HG03066 (cell line): ENCODE measurements around the gene IL20RA.

Experiments used
- ATAC-seq: cut with Tn5 transposase; IDR thresholded peaks from one replicate; pipeline ENCODE4 v1.9.1; 2021; ENCODE audit warnings: low read depth; ENCODE audit not compliant: unreplicated experiment

Gene IL20RA

DNA sequence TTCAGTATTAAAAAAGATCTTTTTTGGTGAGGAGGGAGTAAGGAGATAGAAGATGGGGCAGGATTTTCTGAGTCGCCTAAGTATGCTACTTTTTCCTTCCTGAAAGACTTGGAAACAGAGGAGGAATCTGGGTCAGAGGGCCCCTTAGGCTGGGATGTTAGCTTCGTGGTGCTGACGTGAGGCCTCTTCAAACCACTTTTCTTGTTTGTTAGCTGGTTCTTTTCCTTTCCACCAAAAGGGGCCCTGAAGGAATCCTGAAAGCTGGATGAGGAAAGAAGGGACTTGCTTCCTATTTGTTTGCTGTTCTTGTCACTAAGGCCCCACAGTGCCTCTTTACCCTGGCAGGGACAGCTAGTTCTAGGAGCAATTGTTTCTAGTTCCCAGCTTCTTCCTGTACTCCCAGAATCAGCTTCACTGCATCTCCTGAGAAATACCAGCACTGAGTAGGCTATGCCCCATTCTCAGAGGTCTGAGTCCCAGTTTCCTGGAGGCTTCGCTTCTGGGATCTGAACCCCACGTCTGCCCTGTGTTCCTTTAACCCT, 2.2 kb upstream of the IL20RA start:
- ATAC-seq: no peak

DNA sequence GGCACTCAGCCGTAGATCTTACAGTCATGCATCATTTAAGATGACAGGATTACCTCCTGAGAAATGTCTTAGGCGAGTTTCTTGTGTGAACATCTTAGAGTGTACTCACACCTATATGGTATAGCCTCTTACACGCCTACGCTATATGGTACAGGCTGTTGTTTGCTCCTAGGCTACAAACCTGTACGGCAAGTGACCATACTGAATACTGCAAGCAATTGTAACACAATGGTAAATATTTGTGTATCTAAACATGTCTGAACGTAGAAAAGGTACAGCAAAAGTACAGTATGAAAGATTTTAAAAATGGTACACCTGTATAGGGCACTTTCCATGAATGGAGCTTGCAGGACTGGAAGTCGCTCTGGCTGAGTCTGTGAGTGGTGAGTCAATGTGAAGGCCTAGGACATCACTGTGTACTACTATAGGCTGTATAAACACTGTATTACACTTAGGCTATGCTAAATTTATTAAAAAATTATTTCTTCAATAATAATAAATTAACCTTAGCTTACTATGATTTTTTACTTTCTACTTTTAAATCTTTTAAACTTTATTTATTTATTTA, 541 bp upstream of the IL20RA start:
- ATAC-seq: no peak

DNA sequence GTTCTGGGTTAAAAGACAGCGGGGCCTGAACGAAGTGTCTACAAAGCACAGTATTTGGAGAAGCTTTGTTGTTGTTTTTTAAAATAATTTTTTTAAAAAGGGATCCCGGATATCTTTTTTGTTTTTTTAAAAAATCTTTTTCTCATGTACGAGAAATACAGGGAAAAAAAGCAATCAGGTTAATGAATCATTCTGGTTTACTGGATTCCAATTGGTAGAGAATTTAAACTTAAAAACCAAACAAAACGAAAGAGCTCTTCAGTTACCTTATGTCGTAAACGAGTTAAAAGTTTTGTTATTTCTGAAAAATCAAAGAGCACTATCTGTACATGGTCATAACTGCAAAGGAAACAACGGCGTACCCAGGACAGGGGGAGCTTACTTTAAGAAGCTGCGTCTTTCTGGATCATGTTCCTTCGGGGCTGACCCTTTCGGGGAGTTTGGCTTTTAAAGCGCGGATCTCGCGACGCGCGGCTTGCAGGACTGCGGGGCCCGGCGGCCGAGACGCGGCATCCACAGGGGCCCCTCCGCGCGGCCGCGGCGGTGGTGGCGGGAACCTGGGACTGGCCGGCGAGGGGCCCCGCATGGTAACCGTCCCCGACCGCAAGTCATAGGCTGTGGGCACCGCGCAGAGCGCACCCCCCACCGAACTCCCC, 927 bp downstream of the IL20RA start:
- no peak for ATAC-seq

DNA sequence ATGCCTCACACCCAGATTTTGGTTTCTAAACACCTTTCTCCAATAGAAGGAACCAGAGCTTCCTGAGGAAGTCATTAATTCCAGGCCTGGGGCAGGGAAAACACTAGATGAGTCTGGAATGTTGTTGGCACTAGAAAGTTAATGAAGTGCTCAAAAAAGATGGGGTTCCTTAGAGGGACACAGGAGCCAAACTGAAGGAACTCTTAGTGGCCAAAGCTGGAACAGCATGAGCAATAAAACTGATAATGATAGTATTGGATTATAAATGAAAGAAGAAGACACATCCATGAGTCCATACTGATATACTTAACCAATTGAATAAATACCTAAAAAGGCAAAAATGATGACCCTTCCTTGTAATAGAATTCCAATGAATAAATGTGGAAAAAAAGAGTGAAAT, 4.4 kb downstream of the IL20RA start:
- ATAC-seq: no peak

DNA sequence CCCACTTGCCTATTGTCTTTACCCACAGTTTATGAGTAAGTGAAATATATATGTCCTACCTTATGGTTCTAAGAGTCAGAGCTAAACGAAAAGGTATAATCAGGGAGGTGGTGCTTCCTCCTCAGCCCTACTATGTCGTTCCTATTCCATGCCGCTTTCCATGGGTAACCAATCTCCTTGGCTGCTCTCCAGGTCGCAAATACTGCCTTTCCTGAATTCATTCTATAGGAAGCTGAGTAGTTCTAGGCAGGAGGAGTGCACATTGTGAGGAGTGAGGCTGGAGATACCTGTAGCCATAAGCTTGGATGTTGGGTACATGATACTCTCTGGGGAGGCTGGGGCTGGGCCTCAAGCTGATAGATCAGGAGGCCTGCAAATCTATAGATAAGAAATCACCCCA, 5.8 kb downstream of the IL20RA start:
- ATAC-seq: no peak

DNA sequence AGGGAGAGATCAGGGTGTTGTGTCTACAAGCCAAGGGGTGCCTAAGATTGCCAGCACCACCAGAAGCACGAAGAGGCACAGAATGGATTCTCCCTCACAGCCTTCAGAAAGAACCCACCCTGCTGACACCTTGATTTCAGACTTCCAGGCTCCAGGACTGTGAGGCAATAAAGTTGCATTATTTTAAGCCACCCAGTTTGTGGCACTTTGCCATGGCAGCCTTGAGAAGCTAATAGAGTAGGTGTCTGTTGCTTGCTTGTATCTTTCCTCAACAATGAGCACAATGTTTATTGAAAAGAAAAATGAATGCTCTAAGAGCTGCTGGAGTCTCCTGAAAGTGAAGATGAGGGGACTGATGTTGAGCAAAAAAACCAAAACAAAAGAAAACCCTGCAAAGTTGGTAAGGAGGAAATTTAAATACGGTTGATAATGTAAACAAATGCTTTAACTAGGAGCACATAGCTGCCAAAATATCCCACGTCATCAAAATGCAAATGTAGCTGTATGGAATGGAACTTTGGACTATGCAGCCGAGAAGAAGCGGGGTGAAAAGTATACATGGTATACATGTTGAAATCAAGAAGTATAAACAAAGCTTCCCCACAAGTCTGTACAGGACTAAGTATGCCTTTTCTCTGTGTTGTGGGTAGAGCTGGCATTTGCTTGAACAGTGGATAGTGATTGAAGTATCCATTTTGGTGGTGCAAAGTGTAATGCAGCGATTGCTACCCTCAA, 8.0 kb downstream of the IL20RA start:
- no peak for ATAC-seq

GRCh38 chr6:137033828-137034227, 10.9 kb downstream of the IL20RA start:
- ATAC-seq: peak; percentile 99

GRCh38 chr6:137031122-137031521, 13.6 kb downstream of the IL20RA start:
- ATAC-seq: no peak

GRCh38 chr6:137028912-137029311, 15.9 kb downstream of the IL20RA start:
- ATAC-seq: no peak

DNA sequence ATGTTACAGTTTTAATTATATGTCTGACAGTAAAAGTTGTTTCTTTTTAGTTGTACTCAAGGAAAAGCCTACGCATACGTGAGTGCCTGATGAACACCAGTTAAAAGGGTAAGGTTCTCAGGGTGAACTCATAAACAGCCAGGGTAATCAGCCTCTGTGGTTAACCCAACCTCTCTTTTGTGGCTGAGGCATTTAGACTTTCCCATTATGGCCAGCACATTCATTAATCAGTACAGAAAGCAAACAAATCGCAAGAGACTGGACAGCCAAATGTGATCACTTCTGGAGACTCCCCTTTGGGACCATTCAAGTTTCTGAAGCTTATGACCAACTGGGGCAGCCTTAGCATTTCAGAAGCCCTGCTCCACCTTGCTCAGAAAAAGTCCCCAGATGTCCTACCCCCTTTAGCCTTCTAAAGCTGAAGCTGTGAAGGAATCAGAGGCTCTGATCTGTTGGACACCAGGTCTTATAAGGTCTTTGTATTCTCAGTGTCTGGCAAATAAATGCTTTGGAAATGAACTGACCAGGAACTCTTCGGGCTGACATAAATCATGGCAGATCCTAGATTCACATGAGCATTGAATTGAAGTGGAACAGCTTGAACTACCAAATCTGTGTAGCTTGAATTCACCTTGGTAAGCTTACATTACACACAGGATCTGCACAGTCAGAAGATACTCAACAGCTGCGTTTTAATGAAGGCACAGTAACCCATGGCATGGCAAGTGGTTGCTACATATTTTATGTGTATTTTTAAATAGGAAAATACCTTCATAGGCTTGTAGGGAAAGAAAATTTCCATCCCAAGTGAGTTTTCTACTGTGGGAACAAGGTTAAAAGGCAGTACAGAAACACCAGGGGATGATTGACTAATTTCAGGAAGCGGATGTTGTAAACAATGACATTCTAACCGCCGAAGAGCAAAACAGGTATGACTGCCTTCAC, 18.7 kb downstream of the IL20RA start:
- no peak for ATAC-seq

DNA sequence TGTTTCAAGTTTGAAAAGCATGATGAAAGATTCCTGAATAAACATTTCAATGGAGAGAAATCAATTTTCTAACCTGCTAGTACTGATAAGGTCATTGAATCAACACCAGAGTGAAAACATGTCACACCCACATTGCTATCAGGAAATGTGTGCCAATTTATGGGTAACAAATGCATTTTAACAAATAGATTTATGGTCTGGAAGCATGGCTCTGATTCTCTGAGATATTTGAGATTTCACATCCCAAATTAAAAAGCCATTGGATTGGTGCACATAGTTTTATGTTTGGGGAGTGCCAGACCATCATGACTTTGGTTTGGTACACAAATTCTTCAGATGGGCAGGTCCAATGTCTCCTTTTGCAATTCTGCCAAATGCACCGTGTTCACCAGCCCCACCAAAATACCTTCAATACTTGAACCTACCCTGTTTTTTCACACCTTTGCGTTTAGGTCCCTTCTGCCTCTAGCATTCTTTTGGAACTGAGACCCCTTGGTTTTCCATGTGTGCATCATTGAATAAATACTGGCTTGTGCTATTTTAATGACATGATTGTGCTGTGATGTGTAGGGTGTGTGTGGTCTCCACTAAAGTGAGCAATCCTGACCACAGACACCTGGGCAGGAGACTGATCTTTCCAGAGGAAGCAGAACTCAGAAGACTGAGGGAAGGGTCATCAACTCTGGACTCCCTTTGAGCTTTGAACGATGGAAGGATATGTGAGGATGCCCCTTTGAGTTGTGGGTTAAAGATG, 20.4 kb downstream of the IL20RA start:
- no peak for ATAC-seq

GRCh38 chr6:137020776-137021175, 24.0 kb downstream of the IL20RA start:
- ATAC-seq: no peak

DNA sequence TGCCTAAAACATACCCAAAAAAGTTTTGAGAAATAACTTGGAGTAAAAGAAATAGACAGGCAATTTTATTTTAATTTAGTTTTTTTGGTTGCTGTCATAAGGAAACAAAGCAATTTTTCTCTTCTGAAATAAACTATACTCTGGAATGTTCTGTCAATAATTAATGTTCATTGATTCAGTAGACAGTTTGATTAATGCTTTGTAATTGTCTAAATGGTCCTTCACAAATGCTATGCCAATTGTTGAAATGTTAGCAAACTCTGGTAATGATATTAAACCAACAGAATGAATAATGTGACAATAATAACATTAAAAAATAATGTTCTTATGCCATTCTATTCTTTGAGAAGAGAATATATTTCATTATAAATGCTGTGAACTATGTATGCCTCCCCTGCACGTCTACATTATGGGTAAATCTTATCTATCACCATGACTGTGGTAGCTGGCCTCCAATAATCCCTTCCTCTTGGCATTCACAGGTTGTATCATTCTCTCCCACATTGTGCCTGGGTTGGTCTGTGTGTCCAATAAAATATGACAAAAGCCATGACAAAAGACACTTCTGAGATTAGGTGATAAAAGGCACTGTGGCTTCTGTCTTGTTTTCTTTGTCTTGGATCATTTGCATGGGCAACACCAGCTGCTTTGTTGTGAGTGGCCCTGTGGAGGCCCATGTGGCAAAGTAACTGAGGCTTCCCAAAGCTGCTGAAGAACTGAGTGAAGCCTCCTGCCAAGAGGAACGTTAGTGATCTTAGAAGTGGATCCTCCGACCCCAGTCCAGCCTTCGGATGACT, 25.1 kb downstream of the IL20RA start:
- ATAC-seq: no peak

- no peak for ATAC-seq
Observed at GRCh38 chr6:137017081-137017480, 27.7 kb downstream of the IL20RA start.

DNA sequence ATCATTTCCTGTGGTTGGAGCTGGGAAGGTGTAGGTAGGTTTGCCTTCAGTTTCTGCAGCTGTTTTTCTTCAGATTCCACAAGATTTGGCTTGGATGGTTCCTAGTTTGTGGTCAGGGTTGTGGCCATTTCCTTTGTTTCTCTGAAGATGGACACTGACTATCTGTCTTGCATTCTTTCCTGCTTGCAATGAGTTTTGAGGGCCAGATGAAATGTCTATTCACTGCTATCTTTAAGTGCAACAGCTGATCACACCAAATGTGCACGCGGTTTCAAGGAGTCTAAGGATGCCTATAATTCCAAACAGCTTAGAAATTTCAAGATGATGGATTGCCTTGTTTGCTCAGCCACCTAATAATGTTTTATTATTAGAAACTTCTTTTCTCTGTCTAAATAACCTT, 28.4 kb downstream of the IL20RA start:
- no peak for ATAC-seq

DNA sequence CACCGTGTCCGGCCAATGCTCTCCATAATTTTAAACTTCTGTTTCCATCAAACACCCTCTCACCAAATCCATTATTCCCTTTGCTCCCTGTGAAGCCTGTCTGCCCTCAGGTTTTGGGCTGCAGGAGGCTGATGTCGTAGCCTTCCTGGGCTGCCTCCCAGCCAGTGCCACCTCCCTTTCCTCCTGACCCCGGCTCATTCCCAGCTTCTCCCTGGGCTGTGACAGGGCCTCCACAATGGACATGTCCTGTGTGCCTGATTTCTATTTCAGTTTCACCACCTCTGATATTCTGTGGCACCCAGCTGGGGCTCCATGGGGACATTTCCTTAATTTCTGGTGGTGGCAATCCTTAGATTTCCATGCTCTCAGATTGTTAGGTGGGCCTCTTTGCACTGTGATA, 28.8 kb downstream of the IL20RA start:
- no peak for ATAC-seq

- ATAC-seq: no peak
Observed at GRCh38 chr6:137013738-137014602, 30.8 kb downstream of the IL20RA start.

GRCh38 chr6:137013031-137013430, 31.7 kb downstream of the IL20RA start:
- no peak for ATAC-seq
